GM19467 (cell line): ENCODE results near the gene MBNL2.

Experiments
- ATAC-seq: cut with Tn5 transposase; IDR thresholded peaks from one replicate; pipeline ENCODE4 v1.9.1; 2021; ENCODE audit warnings: mild to moderate bottlenecking, moderate library complexity; ENCODE audit not compliant: unreplicated experiment

Gene MBNL2

GRCh38 chr13:97435323-97435722, 213.2 kb downstream of the MBNL2 start:
- no peak for ATAC-seq

DNA sequence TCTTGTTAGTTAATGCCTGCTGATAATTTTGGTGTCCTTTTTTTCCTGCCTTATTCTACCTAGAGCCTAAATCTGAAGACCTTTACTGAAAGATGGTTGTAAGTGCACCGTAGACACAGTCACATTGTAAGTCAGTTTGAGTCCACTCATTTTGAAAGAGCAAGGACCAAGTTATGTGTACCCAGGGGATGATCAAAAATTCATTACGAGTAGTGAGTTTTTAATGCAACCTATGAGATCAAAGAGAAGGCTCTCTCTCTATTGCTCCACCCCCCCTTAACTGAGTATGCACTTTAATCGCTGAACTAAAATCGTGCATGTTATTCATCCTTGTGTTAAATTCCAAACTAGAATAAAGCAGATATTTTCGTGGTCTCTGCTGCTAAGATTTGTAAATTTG, 213.7 kb downstream of the MBNL2 start:
- ATAC-seq = no peak

DNA sequence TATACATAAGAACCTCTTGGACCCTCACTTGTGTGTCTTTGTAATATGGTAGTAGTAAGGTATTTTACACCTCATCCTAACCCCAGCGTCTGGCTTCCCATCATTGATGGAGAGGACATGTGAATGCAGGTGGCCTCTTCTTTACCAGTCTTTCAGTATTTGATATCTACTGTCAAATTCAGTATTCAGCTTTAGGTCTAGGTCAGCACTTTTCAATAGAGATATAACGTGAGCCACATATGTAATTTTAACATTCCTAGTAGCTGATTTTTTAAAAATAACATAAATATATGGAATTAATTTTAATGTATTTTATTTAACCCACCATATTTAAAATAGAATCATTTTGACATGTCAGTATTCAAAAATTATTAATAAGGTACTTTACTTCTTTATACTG, 214.7 kb downstream of the MBNL2 start:
- no peak for ATAC-seq

DNA sequence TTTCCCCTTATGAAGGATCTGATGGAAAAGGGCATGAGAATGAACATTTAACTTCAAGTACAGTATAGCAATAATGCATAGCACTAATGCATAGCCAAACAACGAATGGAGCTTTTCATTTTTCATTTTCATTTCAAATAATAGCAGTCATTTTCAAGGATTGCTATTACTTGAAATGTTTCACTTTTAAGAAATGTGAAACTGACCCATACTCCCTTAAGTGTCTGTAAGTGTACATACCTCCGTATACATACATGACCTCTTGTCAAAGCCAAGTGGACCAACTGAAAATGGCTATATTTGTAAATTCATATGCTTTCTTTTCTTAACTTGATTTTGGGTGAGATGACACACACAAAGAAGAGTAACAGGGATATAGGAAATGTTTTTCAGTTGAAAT, 215.6 kb downstream of the MBNL2 start:
- no peak for ATAC-seq

GRCh38 chr13:97438856-97439595, 216.9 kb downstream of the MBNL2 start:
- ATAC-seq = no peak

DNA sequence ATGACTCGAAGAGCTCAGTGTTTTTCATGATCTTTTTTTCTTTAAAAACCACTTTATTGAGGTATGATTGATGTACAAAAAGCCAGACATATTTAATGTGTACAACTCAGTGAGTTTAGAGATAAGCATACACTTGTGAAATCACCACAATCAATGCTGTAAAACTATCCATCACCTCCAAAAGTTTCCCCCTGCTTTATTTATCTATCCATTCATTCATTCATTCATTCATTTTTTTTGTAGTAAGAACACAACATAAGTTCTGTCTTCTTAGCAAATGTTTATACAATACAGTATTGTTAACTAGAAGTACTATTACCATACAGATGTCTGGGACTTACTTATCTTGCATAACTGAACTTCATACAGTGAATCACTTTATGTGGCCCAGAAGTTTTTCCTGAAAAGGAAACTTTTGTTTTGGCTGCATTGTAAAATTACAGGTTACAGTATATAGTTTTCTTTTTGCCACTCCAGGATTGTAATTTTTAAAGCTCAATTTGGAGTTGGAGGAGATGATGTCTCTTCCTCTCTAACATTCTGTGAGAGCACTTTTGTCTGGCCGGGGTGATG, 218.6 kb downstream of the MBNL2 start:
- no peak for ATAC-seq

DNA sequence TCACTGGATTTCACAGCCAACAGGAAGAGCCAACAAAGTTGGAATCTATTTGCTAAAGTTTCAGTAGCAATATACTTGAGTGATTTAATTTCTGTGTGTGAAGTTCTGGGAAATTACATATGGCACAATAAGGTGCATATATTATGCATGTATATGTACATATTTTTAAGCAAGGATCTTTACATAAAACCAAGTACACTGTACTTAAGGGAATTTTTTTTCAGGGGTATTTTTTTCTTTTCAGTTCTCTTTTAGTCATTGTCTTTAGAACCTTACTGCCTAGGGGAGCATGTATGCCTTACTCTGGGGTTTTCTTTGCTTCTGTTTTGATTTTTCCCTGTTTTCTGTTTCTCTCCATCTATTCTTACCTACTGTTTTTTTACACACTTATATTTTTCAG, 219.2 kb downstream of the MBNL2 start:
- no peak for ATAC-seq
